Activated B cell treated with CpG ODN at 0.5 μM for 24 hours (primary cell): ENCODE results near the gene KLF16. TPM values are rescaled to one million over a fixed set of nuclear protein-coding genes. Genes with fewer than 3 reads are reported as not detected.
"Not testable (repeated sequence)": the region's sequence is repeated elsewhere in the genome, so short reads cannot be mapped to it uniquely, and the experiment has no call there.

Source experiments
- ATAC-seq: fragments of 200-7000 bp; cut with Tn5 transposase; one replicate; pipeline ENCODE4 v1.10.0; 2021; ENCODE audit warnings: low read depth, mild to moderate bottlenecking, moderate library complexity
- CTCF ChIA-PET: fragments of 350-600 bp; sonication (Branson Sonifier 250); formaldehyde crosslinking; loops from one replicate; lab custom pipeline; 2021; ENCODE audit warnings: antibody characterized with exemption; lab: Charles Lee
- POLR2A ChIA-PET: fragments of 350-600 bp; sonication (Branson Sonifier 250); formaldehyde crosslinking; loops from one replicate; lab custom pipeline; 2021; ENCODE audit warnings: antibody characterized with exemption; lab: Charles Lee
- DNase-seq: peaks from one replicate; pipeline ENCODE4 v3.0.0; 2022
- H3K27ac Mint-ChIP-seq: one replicate; pipeline ENCODE4 v1.8.0; 2020; ENCODE audit warnings: mixed read lengths
- H3K27me3 Mint-ChIP-seq: one replicate; pipeline ENCODE4 v1.8.0; 2021; ENCODE audit warnings: mixed read lengths
- H3K36me3 Mint-ChIP-seq: one replicate; pipeline ENCODE4 v1.8.0; 2021; ENCODE audit warnings: low read depth, mixed read lengths
- H3K4me1 Mint-ChIP-seq: one replicate; pipeline ENCODE4 v1.8.0; 2021; ENCODE audit warnings: mixed read lengths
- H3K4me3 Mint-ChIP-seq: one replicate; pipeline ENCODE4 v1.8.0; 2020; ENCODE audit warnings: mild to moderate bottlenecking, mixed read lengths
- H3K9me3 Mint-ChIP-seq: one replicate; pipeline ENCODE4 v1.8.0; 2020; ENCODE audit warnings: mixed read lengths
- CTCF ChIP-seq: fragments of 200-600 bp; IDR thresholded peaks from one replicate; pipeline ENCODE4 v1.8.0; 2022; ENCODE audit warnings: antibody characterized with exemption, mild to moderate bottlenecking
- intact Hi-C: fragments of 100-400 bp; cut with micrococcal nuclease; formaldehyde crosslinking; loops from one replicate; pipeline ENCODE4 v1.15.1; 2024
- total RNA-seq: library from RNA; stranded (reverse); gene quantifications from 2 replicates; pipeline ENCODE4 v1.2.3, GENCODE V29; 2022

The KLF16 gene
- total RNA-seq, 1 donor from 2014 or later: 25.2 TPM

- ATAC-seq: no peak
- Mint-ChIP-seq H3K4me3 (peak overlapping the region; percentile 58), H3K27ac (peak overlapping the region; percentile 61), H3K9me3 (no peaks in the 10 kb centered on the region), H3K4me1 (peaks cover 39% of the 10 kb centered on the region), H3K36me3 (peaks cover 11% of the 10 kb centered on the region), H3K27me3 (no peaks in the 10 kb centered on the region)
- no peak for TF ChIP-seq CTCF
- intact Hi-C loops: no loop called here
- no peak for DNase-seq
- CTCF ChIA-PET: no interaction called here
- POLR2A ChIA-PET: interaction anchor here (1.0 to 1.9 kb wide), 2 partner anchors 15 to 22 kb away, joined by 3 to 5 read pairs; no protein-coding TSS in a partner anchor
These were observed 18.9 kb upstream of the KLF16 start for GRCh38 chr19:1882089-1882785.

- POLR2A ChIA-PET: interaction anchor here (1.0 kb wide), 1 partner anchor 16 kb away, joined by 3 read pairs; no protein-coding TSS in a partner anchor
- peaks cover 35% of the 10 kb centered on the region for H3K4me1 Mint-ChIP-seq
- intact Hi-C loops, H3K4me3 Mint-ChIP-seq, H3K27ac Mint-ChIP-seq, H3K9me3 Mint-ChIP-seq, CTCF ChIA-PET, H3K27me3 Mint-ChIP-seq, ATAC-seq, DNase-seq: not testable (repeated sequence)
- peaks cover 11% of the 10 kb centered on the region for H3K36me3 Mint-ChIP-seq
These were observed 18.2 kb upstream of the KLF16 start for GRCh38 chr19:1881393-1882088.

GRCh38 chr19:1880611-1881392 is 17.4 kb upstream of the KLF16 start:
- Mint-ChIP-seq H3K36me3 (peaks cover 14% of the 10 kb centered on the region), H3K4me1 (peaks cover 39% of the 10 kb centered on the region), H3K27ac (no peak overlapping the region), H3K9me3 (no peaks in the 10 kb centered on the region), H3K27me3 (no peaks in the 10 kb centered on the region), H3K4me3 (no peak overlapping the region)
- DNase-seq: no peak
- no peak for TF ChIP-seq CTCF
- CTCF ChIA-PET: no interaction called here
- intact Hi-C loops: no loop called here
- POLR2A ChIA-PET: interaction anchor here (0.6 kb wide), 1 partner anchor 65 kb away, joined by 3 read pairs; no protein-coding TSS in a partner anchor
- no peak for ATAC-seq

- H3K9me3 Mint-ChIP-seq, DNase-seq, H3K27ac Mint-ChIP-seq, POLR2A ChIA-PET, H3K4me3 Mint-ChIP-seq, ATAC-seq, H3K27me3 Mint-ChIP-seq, CTCF ChIA-PET, intact Hi-C loops: not testable (repeated sequence)
- Mint-ChIP-seq H3K4me1 (peaks cover 41% of the 10 kb centered on the region), H3K36me3 (peaks cover 19% of the 10 kb centered on the region)
These were observed 16.6 kb upstream of the KLF16 start for GRCh38 chr19:1879982-1880381.

- H3K9me3 Mint-ChIP-seq, CTCF ChIA-PET, DNase-seq, H3K27ac Mint-ChIP-seq, H3K27me3 Mint-ChIP-seq, H3K4me3 Mint-ChIP-seq, ATAC-seq, POLR2A ChIA-PET, intact Hi-C loops: not testable (repeated sequence)
- H3K36me3 Mint-ChIP-seq: peaks cover 18% of the 10 kb centered on the region
- peaks cover 43% of the 10 kb centered on the region for H3K4me1 Mint-ChIP-seq
These were observed 15.2 kb upstream of the KLF16 start for GRCh38 chr19:1878583-1878982.

DNA sequence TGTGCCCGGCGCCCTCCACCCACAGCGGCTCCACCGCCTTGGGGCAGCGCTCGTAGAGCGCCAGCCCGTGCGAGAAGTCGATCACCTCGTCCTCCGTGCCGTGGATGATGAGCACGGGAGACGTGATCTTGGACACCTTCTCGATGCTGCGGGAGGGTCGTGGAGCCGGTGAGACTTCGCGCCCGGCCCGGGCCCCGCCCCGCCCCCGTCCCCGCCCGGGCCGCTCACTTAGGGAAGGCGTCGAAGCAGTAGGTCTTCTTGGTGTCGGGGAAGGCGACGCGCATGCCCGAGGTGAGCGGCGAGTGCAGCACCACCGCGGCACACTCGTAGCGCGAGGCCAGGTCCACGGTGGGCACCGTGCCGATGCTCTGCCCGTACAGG is 13.9 kb upstream of the KLF16 start:
- intact Hi-C loops: not testable (repeated sequence)
- CTCF ChIA-PET: interaction anchor here (1.6 to 2.8 kb wide), 2 partner anchors 13 to 20 kb away, joined by 4 to 18 read pairs; no protein-coding TSS in a partner anchor
- POLR2A ChIA-PET: interaction anchor here (1.0 to 3.2 kb wide), 5 partner anchors 13 to 20 kb away, joined by 5 to 68 read pairs (median 15); no protein-coding TSS in a partner anchor

DNA sequence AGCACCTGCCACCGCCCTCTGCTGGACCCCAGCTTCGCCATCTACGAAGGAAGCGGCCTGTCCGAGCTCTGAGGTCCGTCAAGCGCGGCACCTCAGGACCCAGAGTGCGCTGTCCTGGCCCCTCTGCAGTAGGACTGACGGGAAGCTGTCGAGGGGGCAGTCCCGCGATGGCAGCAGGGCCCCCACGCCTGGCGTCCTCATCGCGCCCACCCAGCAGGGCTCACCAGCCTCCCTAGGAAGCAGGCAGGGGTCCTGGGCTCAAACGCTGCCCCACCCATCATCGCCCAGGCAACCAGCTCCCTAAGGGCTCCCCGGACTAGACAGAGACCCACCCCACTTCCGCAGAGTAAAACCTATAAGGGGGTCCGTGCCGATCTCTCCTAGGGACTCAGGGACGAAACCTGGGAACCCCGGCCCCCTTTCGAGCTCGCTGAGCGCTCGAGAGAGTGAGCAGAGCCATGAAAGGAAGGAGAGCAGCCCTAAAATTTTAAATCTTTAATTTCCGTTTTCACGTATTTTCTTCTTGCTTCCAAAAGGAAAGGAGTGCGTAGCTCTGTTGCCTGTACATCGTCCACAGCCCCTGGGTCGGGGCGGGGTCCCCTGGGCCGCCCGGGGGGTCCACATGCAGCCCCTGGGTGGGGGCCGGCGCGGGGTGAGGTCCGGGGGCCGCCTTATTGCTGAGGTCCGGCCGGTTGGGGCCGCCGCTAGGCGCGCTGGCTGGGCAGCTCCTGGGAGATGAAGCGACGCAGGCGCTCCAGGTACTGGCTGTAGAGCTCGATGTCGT is 13.3 kb upstream of the KLF16 start:
- Mint-ChIP-seq H3K27ac (peak overlapping the region; percentile 87), H3K4me3 (peak overlapping the region; percentile 97), H3K4me1 (peaks cover 34% of the 10 kb centered on the region), H3K36me3 (peaks cover 24% of the 10 kb centered on the region)
- not testable (repeated sequence) for H3K9me3 Mint-ChIP-seq, H3K27me3 Mint-ChIP-seq, DNase-seq
- intact Hi-C loops: loop anchor here (1.0 kb wide), 3 partner anchors 9 to 29 kb away; partner anchors contain the start of genes ABHD17A, ADAT3 and SCAMP4
- ChIA-PET POLR2A (interaction anchor here (0.5 to 3.2 kb wide), 16 partner anchors 7 to 426 kb away, joined by 3 to 68 read pairs (median 8); partner anchors contain the start of genes ABHD17A, ADAT3, MKNK2 and SCAMP4), CTCF (interaction anchor here (0.8 to 2.8 kb wide), 4 partner anchors 12 to 211 kb away, joined by 3 to 18 read pairs (median 4); no protein-coding TSS in a partner anchor)
- ATAC-seq: peak; percentile 19

More for the DNA sequence above, 13.9 kb upstream of the KLF16 start:
- H3K27me3 Mint-ChIP-seq, H3K4me3 Mint-ChIP-seq, DNase-seq, H3K27ac Mint-ChIP-seq, ATAC-seq, H3K9me3 Mint-ChIP-seq: not testable (repeated sequence)
- H3K4me1 Mint-ChIP-seq: peaks cover 37% of the 10 kb centered on the region
- H3K36me3 Mint-ChIP-seq: peaks cover 24% of the 10 kb centered on the region
